Measurements from ENCODE around the gene NKX2-4. TPM values are rescaled to one million over a fixed set of nuclear protein-coding genes. Genes with fewer than 3 reads are reported as not detected.
"Not testable (repeated sequence)": the region's sequence is repeated elsewhere in the genome, so short reads cannot be mapped to it uniquely, and the experiment has no call there.

Gene NKX2-4
- total RNA-seq, 1 donor from 2014 or later = not detected

GRCh38 chr20:21394551-21394950 lies 2.8 kb downstream of the NKX2-4 start:
- DNase-seq (ENCODE audit: extremely low read depth, low read depth, low spot score) = no peak

- DNase-seq (ENCODE audit: extremely low read depth, low read depth, low spot score) = no peak
Measured at GRCh38 chr20:21393816-21394519, 3.4 kb downstream of the NKX2-4 start.

GRCh38 chr20:21393166-21393565 lies 4.2 kb downstream of the NKX2-4 start:
- no peak for DNase-seq (ENCODE audit: extremely low read depth, low read depth, low spot score)

DNA sequence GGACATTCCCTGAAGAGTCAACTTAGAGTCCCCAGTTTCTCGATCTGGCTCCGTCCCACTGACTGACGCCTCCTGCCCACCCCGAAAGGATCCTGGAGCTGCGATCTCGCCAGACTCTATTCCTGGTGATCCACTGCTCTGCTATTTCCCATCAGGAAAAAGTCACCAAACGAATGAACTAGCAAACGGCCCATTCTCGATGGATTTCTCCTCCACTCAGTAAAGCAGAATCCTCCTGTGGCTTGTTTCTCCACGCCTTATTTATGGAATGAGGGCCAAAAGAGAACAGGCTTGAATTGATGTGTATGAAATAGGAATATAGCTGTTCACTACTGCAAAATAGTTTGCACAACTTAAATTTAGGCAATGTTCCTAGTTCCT lies 5.4 kb downstream of the NKX2-4 start:
- DNase-seq (ENCODE audit: extremely low read depth, low read depth, low spot score) = no peak

DNA sequence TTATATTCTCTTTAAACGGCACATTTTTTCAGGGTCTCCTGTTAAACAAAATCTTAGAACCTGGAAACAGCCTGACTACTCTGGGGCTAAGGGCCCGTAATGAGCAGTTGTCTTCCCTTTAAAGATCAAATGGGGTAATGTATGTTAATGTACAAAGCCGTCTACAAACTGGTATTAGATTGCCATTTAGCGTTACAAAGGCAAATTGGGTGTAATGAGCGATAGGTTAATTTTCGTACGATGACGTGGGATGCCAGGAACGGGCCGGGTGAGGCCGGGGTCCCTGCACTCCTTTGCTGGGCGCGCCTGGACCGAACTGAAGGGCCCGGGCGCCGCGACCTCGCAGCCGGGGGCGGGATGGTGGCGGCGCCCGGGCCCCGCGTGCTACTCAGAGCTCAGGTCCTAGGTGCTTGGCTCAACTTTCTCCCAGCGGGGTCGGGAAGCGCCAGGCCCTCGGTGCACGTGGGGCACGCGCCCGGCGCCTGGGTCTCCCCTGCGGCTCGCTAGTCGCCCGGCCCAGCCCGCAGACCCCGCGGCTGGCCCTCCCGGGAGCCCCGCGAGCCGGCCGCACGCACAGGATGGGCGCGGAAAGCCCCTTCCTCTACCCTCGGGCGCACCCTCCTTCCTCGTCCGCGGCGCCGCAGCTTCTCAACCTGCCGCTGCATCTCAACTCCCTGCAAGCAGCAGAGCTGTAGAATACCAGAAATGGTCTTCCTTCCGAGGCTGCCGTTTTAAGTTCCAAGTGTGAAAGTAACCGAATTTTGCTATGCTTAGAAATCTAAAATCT lies 5.9 kb downstream of the NKX2-4 start:
- no peak for DNase-seq (ENCODE audit: extremely low read depth, low read depth, low spot score)

GRCh38 chr20:21390768-21391167 lies 6.6 kb downstream of the NKX2-4 start:
- no peak for DNase-seq (ENCODE audit: extremely low read depth, low read depth, low spot score)

DNA sequence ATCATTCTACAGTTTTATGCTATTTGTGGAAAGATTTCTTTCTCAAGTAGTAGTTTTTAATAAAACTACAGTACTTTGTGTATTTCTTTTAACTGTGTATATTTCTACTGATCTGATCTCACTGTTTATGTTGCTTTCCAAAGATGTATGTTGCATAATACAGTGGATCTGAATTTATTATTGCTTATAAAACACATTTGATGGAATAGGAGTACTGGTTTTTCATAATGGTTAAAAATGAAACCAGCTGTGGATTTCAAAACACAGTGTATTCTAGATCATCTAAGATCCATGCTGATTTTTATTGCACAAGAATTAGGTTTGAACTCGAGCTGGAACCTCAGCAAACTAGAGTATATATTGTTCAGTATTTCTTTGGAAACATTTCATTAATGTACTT lies 8.0 kb downstream of the NKX2-4 start:
- DNase-seq (ENCODE audit: extremely low read depth, low read depth, low spot score) = no peak

- no peak for DNase-seq (ENCODE audit: extremely low read depth, low read depth, low spot score)
Measured at GRCh38 chr20:21388566-21388965, 8.8 kb downstream of the NKX2-4 start.

DNA sequence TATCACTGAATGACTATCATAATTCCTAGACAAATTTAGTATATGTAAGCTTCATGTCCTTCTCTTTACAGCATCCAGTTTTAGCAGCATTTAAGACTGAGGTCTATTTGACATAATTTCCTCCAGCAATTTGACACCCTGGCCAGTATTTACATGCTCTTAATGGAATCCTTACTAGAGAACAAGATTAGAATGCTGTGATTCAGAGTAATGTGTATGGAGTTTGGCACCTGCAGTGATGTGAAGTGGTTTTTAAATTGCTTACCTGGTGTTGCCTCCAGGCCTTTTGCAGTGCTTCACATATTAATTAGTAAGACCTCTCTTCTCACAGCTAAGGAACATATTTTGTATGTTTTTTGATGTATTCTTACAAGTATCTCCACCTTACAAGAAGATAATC lies 9.8 kb downstream of the NKX2-4 start:
- DNase-seq (ENCODE audit: extremely low read depth, low read depth, low spot score) = no peak

DNA sequence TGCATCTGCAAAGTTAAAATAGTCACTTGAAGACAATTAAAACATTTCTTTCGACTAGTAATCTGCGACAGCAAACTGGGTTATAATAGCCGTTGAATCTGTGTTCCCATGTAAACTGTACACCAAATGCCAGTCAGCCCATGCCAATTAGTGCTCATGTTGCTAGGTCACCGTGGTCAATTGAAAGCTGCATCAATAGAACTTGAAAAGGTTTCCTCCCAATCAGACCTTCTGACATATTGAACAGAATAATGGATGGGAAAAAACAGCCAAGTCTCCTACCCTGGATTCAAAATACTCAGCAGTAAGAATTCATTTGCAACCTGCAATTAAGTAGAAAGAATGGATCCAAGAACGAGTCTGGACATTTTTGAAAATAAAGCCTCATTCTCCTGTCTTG lies 11.2 kb downstream of the NKX2-4 start:
- DNase-seq (ENCODE audit: extremely low read depth, low read depth, low spot score) = no peak

DNA sequence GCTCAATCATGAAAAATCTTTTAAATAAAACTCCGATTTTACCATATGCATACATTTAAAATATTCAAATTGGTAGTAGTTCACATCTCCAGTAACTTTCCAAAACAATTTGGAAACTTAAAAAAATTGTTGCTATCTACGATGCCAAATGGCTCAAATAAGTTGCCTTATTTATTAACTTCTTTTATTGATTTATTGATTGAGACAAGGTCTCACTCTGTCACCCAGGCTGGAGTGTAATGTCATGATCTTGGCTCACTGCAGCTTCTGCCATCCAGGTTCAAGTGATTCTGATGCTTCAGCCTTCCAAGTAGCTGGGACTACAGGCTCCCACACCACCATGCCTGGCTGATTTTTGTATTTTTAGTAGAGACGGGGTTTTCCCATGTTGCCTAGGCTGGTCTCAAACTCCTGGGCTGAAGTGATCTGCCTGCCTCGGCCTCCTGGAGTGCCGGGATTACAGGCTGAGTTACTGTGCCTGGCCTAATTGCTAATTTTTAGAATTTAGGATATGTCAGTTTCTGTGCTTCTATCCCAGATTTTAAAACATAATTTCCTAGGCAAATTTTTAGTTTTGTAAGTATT lies 12.9 kb downstream of the NKX2-4 start:
- no peak for DNase-seq (ENCODE audit: extremely low read depth, low read depth, low spot score)

DNA sequence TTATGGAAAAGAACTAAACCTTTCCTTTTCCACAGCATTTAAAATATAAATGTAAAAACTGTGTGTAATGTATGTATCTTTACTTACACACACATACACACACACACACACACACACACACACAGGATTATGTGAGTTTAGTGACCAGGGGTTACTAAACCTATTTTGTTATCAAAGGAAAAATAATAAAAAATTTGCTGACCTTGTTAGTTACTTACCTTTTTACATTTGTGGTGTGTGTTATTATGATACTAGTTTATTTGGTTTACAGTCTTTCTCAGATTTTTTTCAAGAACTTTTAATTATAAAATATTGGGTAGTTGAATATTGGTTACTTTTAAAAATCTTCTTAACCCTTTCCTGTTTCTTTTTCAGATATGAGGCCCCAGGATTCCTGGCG lies 15.7 kb downstream of the NKX2-4 start:
- no peak for DNase-seq (ENCODE audit: extremely low read depth, low read depth, low spot score)

GRCh38 chr20:21380711-21381110 lies 16.6 kb downstream of the NKX2-4 start:
- DNase-seq (ENCODE audit: extremely low read depth, low read depth, low spot score) = no peak

GRCh38 chr20:21378259-21378658 lies 19.1 kb downstream of the NKX2-4 start:
- no peak for DNase-seq (ENCODE audit: extremely low read depth, low read depth, low spot score)

- no peak for DNase-seq (ENCODE audit: extremely low read depth, low read depth, low spot score)
Measured at GRCh38 chr20:21377701-21378100, 19.6 kb downstream of the NKX2-4 start.

DNA sequence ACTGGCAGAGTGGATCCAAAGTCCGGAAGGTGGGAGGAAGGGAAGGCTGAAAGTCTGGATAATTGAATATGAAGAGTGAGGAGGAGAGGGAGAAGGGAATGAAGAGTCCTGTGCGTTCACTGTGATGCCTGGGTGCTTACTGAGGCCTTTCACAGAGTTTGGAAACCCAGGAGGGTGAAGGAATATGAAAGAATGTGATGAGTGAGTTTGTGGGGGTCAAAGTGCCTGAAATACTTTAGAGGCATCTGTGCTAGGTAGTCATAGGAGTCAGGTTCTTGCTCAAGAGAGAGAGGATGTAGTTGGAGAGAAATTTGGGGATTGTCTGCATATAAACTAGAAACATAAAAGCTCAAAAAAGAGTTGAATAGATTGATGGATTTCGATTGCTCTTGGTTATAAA lies 20.7 kb downstream of the NKX2-4 start:
- DNase-seq (ENCODE audit: extremely low read depth, low read depth, low spot score) = no peak

DNA sequence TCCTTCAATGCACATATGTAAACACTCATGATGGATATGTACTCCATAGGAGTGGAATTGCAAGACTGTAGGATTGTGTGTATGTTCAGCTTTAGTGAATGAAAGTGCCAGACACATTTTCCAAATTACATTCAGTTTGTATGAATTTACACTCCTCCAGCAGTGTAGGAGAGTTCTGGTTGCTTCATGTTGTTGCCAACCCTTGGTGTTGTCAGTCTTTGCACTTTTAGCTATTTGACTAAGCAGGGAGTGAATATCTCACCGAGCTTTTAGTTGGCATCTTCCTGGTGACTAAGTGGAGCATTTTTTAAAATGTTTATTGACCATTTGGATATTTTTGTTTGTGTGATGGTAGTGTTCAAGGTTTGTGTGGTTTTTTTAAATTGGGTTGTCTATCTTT lies 23.9 kb downstream of the NKX2-4 start:
- DNase-seq (ENCODE audit: extremely low read depth, low read depth, low spot score) = no peak

- DNase-seq (ENCODE audit: extremely low read depth, low read depth, low spot score) = no peak
Measured at GRCh38 chr20:21372016-21372415, 25.3 kb downstream of the NKX2-4 start.

DNA sequence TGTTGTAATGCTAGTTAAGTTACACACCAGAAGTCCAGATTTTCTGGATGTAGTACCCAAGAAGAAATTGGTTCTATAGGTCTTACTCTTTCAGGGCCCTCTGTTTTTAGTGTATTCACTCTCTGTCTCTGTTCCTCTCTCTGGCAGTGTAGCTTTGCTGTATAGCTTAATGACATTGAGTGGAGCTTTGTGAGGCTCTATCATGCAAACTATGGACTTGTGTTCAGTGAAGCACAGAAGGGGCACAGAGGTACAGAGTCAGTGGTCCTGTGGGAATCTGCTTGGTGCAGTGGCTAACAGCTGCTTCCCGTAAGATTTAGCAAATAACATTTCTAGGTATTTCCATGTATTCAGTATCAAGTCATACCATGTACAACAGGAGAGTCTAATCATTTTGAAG lies 26.1 kb downstream of the NKX2-4 start:
- DNase-seq (ENCODE audit: extremely low read depth, low read depth, low spot score) = no peak

DNA sequence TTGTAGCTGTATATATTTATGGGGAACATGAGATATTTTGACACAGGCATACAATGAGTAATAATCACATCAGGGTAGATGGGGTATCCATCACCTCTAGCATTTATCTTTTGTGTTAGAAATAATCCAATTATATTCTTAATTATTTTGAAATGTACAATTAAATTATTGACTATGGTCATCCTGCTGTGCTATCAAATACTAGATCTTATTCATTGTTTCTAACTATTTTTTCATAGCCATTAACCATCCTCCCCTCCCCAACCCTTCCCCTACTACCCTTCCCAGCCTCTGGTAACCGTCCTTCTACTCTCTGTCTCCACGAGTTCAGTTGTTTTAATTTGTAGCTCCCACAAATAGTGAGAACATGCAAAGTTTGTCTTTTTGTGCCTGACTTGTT lies 28.5 kb downstream of the NKX2-4 start:
- no peak for DNase-seq (ENCODE audit: extremely low read depth, low read depth, low spot score)

DNA sequence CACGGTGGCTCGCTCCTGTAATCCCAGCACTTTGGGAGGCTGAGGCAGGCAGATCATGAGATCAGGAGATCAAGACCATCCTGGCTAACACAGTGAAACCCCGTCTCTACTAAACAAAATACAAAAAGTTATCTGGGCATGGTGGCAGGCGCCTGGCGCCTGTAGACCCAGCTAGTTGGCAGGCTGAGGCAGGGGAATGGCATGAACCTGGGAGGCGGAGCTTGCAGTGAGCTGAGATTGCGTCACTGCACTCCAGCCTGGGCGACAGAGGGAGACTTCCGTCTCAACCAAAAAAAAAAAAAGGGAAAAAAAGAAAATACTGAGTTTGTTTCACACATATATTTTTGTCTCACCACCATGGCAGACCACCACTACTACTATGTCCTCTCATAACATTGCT lies 31.1 kb downstream of the NKX2-4 start:
- DNase-seq (ENCODE audit: extremely low read depth, low read depth, low spot score) = not testable (repeated sequence)

GRCh38 chr20:21365771-21366170 lies 31.6 kb downstream of the NKX2-4 start:
- no peak for DNase-seq (ENCODE audit: extremely low read depth, low read depth, low spot score)
